H9 (cell line): ENCODE data around the gene LRPPRC. TPM values are rescaled to one million over a fixed set of nuclear protein-coding genes. Genes with fewer than 3 reads are reported as not detected.

Experiments used
- DNase-seq: peaks from one replicate; pipeline ENCODE4 v3.0.0-alpha.2; 2017
- H2AFZ ChIP-seq: one replicate; pipeline ENCODE4 v1.6.1; 2013; ENCODE audit warnings: mild to moderate bottlenecking, low read length, control low read depth, moderate library complexity
- H2AK5ac ChIP-seq: 2 replicates; pipeline ENCODE4 v1.6.1; 2013; ENCODE audit warnings: low read length, control low read depth, mixed read lengths; ENCODE audit not compliant: insufficient read length
- H2BK120ac ChIP-seq: one replicate; pipeline ENCODE4 v1.6.1; 2013; ENCODE audit warnings: low read depth, mild to moderate bottlenecking, low read length, control low read depth, inconsistent platforms; ENCODE audit not compliant: poor library complexity, severe bottlenecking
- H2BK12ac ChIP-seq: 2 replicates; pipeline ENCODE4 v1.6.1; 2013; ENCODE audit warnings: low read length, control low read depth, mixed read lengths, low read depth; ENCODE audit not compliant: insufficient read length
- H2BK15ac ChIP-seq: 2 replicates; pipeline ENCODE4 v1.6.1; 2013; ENCODE audit warnings: low read depth, low read length, control low read depth
- H2BK20ac ChIP-seq: one replicate; pipeline ENCODE4 v1.6.1; 2013; ENCODE audit warnings: low read depth, mild to moderate bottlenecking, low read length, control low read depth, inconsistent platforms; ENCODE audit not compliant: poor library complexity, severe bottlenecking
- H2BK5ac ChIP-seq: 2 replicates; pipeline ENCODE4 v1.6.1; 2013; ENCODE audit warnings: low read length, control low read depth, mixed read lengths; ENCODE audit not compliant: insufficient read length
- H3K14ac ChIP-seq: 2 replicates; pipeline ENCODE4 v1.6.1; 2013; ENCODE audit warnings: low read length, control low read depth; ENCODE audit not compliant: insufficient read depth
- H3K18ac ChIP-seq: 2 replicates; pipeline ENCODE4 v1.6.1; 2013; ENCODE audit warnings: low read depth, mild to moderate bottlenecking, mixed read lengths, low read length, control low read depth; ENCODE audit not compliant: insufficient read length
- H3K23ac ChIP-seq: 2 replicates; pipeline ENCODE4 v1.6.1; 2013; ENCODE audit warnings: low read length, control low read depth, mixed read lengths, low read depth; ENCODE audit not compliant: insufficient read length
- H3K23me2 ChIP-seq: 2 replicates; pipeline ENCODE4 v1.6.1; 2013; ENCODE audit warnings: low read depth, mild to moderate bottlenecking, mixed read lengths, low read length, control low read depth; ENCODE audit not compliant: insufficient read length, poor library complexity, severe bottlenecking
- H3K27ac ChIP-seq: 2 replicates; pipeline ENCODE4 v1.5.1; 2013; ENCODE audit warnings: low read length, control low read depth, mixed read lengths, low read depth; ENCODE audit not compliant: insufficient read length
- H3K27me3 ChIP-seq: 2 replicates; pipeline ENCODE4 v1.6.1; 2013; ENCODE audit warnings: low read length, control low read depth, inconsistent platforms; ENCODE audit not compliant: insufficient read depth
- H3K4ac ChIP-seq: 2 replicates; pipeline ENCODE4 v1.6.1; 2013; ENCODE audit warnings: low read depth, mild to moderate bottlenecking, control low read depth, inconsistent platforms, low read length, moderate library complexity
- H3K4me1 ChIP-seq: 2 replicates; pipeline ENCODE4 v1.6.1; 2013; ENCODE audit warnings: low read length, control low read depth, inconsistent platforms; ENCODE audit not compliant: insufficient read depth
- H3K4me2 ChIP-seq: 2 replicates; pipeline ENCODE4 v1.6.1; 2013; ENCODE audit warnings: low read length, control low read depth, mixed read lengths; ENCODE audit not compliant: insufficient read length, insufficient read depth
- H3K56ac ChIP-seq: 2 replicates; pipeline ENCODE4 v1.6.1; 2013; ENCODE audit warnings: low read depth, mild to moderate bottlenecking, mixed read lengths, low read length, control low read depth; ENCODE audit not compliant: insufficient read length
- H3K79me1 ChIP-seq: 2 replicates; pipeline ENCODE4 v1.6.1; 2013; ENCODE audit warnings: low read depth, mild to moderate bottlenecking, moderate library complexity, low read length, control low read depth, inconsistent platforms; ENCODE audit not compliant: insufficient read depth, poor library complexity, severe bottlenecking
- H3K79me2 ChIP-seq: 2 replicates; pipeline ENCODE4 v1.6.1; 2013; ENCODE audit warnings: low read length, control low read depth, inconsistent platforms; ENCODE audit not compliant: insufficient read depth
- H3K9ac ChIP-seq: 2 replicates; pipeline ENCODE4 v1.6.1; 2013; ENCODE audit warnings: low read length, control low read depth, mixed read lengths; ENCODE audit not compliant: insufficient read length; ENCODE audit errors: extremely low read depth
- H3K9me3 ChIP-seq: one replicate; pipeline ENCODE4 v1.6.1; 2013; ENCODE audit warnings: low read depth, low read length, inconsistent platforms; ENCODE audit not compliant: control insufficient read depth
- H3T11ph ChIP-seq: one replicate; pipeline ENCODE4 v1.6.1; 2013; ENCODE audit warnings: mild to moderate bottlenecking, low read length, control low read depth, inconsistent platforms
- H4K20me1 ChIP-seq: one replicate; pipeline ENCODE4 v1.6.1; 2013; ENCODE audit not compliant: control insufficient read depth, insufficient read length, insufficient read depth
- H4K5ac ChIP-seq: 2 replicates; pipeline ENCODE4 v1.6.1; 2013; ENCODE audit warnings: low read depth, mild to moderate bottlenecking, mixed read lengths, low read length, control low read depth; ENCODE audit not compliant: insufficient read length
- H4K8ac ChIP-seq: replicated peaks from 2 replicates; pipeline ENCODE4 v1.6.1; 2013; ENCODE audit warnings: low read length, control low read depth, mixed read lengths, low read depth; ENCODE audit not compliant: insufficient read length
- H4K91ac ChIP-seq: 2 replicates; pipeline ENCODE4 v1.6.1; 2013; ENCODE audit warnings: low read depth, mild to moderate bottlenecking, moderate library complexity, mixed read lengths, low read length, control low read depth; ENCODE audit not compliant: insufficient read length
- H3K27ac Mint-ChIP-seq, 3 experiments: 2 replicates in 2 of 3; 3 replicates in 1 of 3; pipeline ENCODE4 v1.8.0; 2020 to 2021; ENCODE audit warnings: mixed read lengths in 3 of 3, mild to moderate bottlenecking in 1 of 3, moderate library complexity in 1 of 3
- H3K27me3 Mint-ChIP-seq: 2 replicates; pipeline ENCODE4 v1.8.0; 2021; ENCODE audit warnings: low read depth, mild to moderate bottlenecking, moderate library complexity, mixed read lengths
- H3K36me3 Mint-ChIP-seq, 3 experiments: 2 replicates in 2 of 3; 3 replicates in 1 of 3; pipeline ENCODE4 v1.8.0; 2020 to 2021; ENCODE audit warnings: low read depth in 3 of 3, mixed read lengths in 3 of 3; ENCODE audit not compliant: insufficient read depth in 1 of 3
- H3K4me1 Mint-ChIP-seq, 2 experiments: 2 replicates each; pipeline ENCODE4 v1.8.0; 2020; ENCODE audit warnings: mixed read lengths in 2 of 2
- H3K4me3 Mint-ChIP-seq, 2 experiments: 2 replicates in 1 of 2; 3 replicates in 1 of 2; pipeline ENCODE4 v1.8.0; 2020 to 2021; ENCODE audit warnings: mild to moderate bottlenecking in 2 of 2, mixed read lengths in 2 of 2, moderate library complexity in 1 of 2
- H3K9me3 Mint-ChIP-seq, 2 experiments: 2 replicates in 1 of 2; 3 replicates in 1 of 2; pipeline ENCODE4 v1.8.0; 2020; ENCODE audit warnings: mild to moderate bottlenecking in 2 of 2, mixed read lengths in 2 of 2, moderate library complexity in 1 of 2
- WGBS: extraction: QIAGEN DNeasy Blood & Tissue Kit; methylation state at CpG from one replicate; pipeline ENCODE4 v1.1.7; 2013; ENCODE audit warnings: missing lambda C conversion rate, low lambda C conversion rate, mixed read lengths; ENCODE audit not compliant: insufficient read length; ENCODE audit errors: extremely low coverage; 5-methylcytosine and 5-hydroxymethylcytosine counted together
- total RNA-seq: library from RNA; stranded (reverse); gene quantifications from 2 replicates; pipeline ENCODE4 v1.2.1, GENCODE V29; 2021
- TF ChIP-seq, protein P1 (sequence below): fragments of 200-600 bp; sonication (generic); conservative IDR thresholded peaks from 3 replicates; pipeline ENCODE4 v1.8.0; 2021; ENCODE audit warnings: antibody characterized with exemption, mild to moderate bottlenecking

The LRPPRC gene
- total RNA-seq, 1 experiment from 2014 or later = 182 TPM

DNA sequence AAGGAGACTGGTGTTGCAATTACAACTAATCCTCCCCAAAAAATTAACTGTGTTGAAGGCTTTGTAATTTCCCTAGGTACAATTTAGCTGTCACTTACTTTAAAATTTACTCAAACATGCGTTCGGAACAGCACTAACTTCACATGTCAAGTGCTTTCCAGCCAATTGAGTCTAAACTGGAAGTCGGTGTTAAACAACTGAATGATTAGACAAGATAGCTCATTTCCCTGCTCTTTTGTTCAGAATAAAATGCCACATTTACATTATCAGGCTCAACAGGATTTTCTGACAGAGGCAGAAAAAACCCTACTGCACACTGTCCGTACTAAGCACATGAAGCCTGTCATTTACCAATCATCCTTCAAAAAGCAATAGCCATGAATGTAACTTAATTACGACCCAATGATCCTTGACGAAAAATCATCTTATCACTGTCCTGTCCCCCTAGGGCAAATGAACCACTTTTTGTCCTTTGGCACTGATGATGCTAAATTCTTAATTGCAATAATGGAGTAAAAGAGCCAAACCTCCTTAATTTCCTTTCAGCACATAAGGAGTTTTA is 56.0 kb downstream of the LRPPRC start:
- Histone ChIP-seq H3K27ac (no peak overlapping the region), H3T11ph (no peak overlapping the region), H3K79me2 (0 out of 2 replicates have a peak, but pooled peaks cover 2% of the 10 kb centered on the region), H3K27me3 (no peaks in the 10 kb centered on the region), H3K56ac (no peak overlapping the region), H4K20me1 (no peaks in the 10 kb centered on the region), H3K23me2 (no peaks in the 10 kb centered on the region), H3K9ac (no peak overlapping the region), H3K14ac (no peak overlapping the region), H4K91ac (no peak overlapping the region), H2AK5ac (no peak overlapping the region), H3K79me1 (no peaks in the 10 kb centered on the region), H2BK15ac (no peak overlapping the region), H3K4me1 (peaks cover under 1% of the 10 kb centered on the region), H4K5ac (no peak overlapping the region), H3K4me2 (no peak overlapping the region), H3K18ac (no peak overlapping the region), H2AFZ (no peak overlapping the region), H2BK12ac (no peak overlapping the region), H2BK120ac (no peak overlapping the region), H4K8ac (no peak overlapping the region), H3K4ac (no peak overlapping the region), H3K23ac (no peak overlapping the region), H2BK20ac (no peak overlapping the region), H3K9me3 (no peaks in the 10 kb centered on the region), H2BK5ac (no peak overlapping the region)
- Mint-ChIP-seq H3K27me3 (no peaks in the 10 kb centered on the region), H3K9me3 (no peaks in the 10 kb centered on the region), H3K27ac (0 out of 7 replicates have a peak overlapping the region, but pooled peaks of 1 of the 3 experiments have one; percentile 11), H3K36me3 (peaks cover 22 to 59% (median 44%) of the 10 kb centered on the region in 3 experiments; a peak in 6 of 7 replicates), H3K4me1 (peaks cover 13 to 37% of the 10 kb centered on the region in 2 experiments), H3K4me3 (no peak overlapping the region)
- TF ChIP-seq, protein P1, sequence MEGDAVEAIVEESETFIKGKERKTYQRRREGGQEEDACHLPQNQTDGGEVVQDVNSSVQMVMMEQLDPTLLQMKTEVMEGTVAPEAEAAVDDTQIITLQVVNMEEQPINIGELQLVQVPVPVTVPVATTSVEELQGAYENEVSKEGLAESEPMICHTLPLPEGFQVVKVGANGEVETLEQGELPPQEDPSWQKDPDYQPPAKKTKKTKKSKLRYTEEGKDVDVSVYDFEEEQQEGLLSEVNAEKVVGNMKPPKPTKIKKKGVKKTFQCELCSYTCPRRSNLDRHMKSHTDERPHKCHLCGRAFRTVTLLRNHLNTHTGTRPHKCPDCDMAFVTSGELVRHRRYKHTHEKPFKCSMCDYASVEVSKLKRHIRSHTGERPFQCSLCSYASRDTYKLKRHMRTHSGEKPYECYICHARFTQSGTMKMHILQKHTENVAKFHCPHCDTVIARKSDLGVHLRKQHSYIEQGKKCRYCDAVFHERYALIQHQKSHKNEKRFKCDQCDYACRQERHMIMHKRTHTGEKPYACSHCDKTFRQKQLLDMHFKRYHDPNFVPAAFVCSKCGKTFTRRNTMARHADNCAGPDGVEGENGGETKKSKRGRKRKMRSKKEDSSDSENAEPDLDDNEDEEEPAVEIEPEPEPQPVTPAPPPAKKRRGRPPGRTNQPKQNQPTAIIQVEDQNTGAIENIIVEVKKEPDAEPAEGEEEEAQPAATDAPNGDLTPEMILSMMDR = no peak
- WGBS = no CpG with 5 or more reads among the region's 6 CpGs
- no peak for DNase-seq
